Suprapubic skin (tissue), 4 donors: ENCODE results near the gene KRT27. TPM values are rescaled to one million over a fixed set of nuclear protein-coding genes. Genes with fewer than 3 reads are reported as not detected.

Experiments used
- DNase-seq, 2 donors: peaks; one replicate each; pipeline ENCODE4 v3.0.0-alpha.2; 2019; ENCODE audit warnings: low spot score in 2 of 2
- H3K27ac ChIP-seq: fragments of 200-600 bp; sonication (generic); one replicate; pipeline ENCODE4 v1.5.1; 2019
- H3K27me3 ChIP-seq: fragments of 200-600 bp; sonication (generic); one replicate; pipeline ENCODE4 v1.5.1; 2019
- H3K36me3 ChIP-seq: fragments of 200-600 bp; sonication (generic); one replicate; pipeline ENCODE4 v1.5.1; 2019
- H3K4me1 ChIP-seq: fragments of 200-600 bp; sonication (generic); one replicate; pipeline ENCODE4 v1.5.1; 2019
- H3K4me3 ChIP-seq: fragments of 200-600 bp; sonication (generic); one replicate; pipeline ENCODE4 v1.5.1; 2019; ENCODE audit warnings: mild to moderate bottlenecking
- H3K9me3 ChIP-seq: fragments of 200-600 bp; sonication (generic); one replicate; pipeline ENCODE4 v1.5.1; 2019
- CTCF ChIP-seq, 2 donors: fragments of 200-600 bp in 1 of 2; fragments of 450-650 bp in 1 of 2; sonication (generic) in 1 of 2; IDR thresholded peaks; one replicate each; pipeline ENCODE4 v1.5.1; 2016 to 2019; ENCODE audit warnings: antibody characterized with exemption in 2 of 2, mild to moderate bottlenecking in 1 of 2, moderate library complexity in 1 of 2
- EP300 ChIP-seq: sonication (generic); formaldehyde crosslinking; IDR thresholded peaks from one replicate; pipeline ENCODE4 v1.6.1; 2017; ENCODE audit warnings: antibody characterized with exemption
- POLR2A ChIP-seq, 2 donors: fragments of 450-650 bp; IDR thresholded peaks; one replicate each; pipeline ENCODE4 v1.6.1; 2017; ENCODE audit warnings: antibody characterized with exemption in 2 of 2, mild to moderate bottlenecking in 2 of 2, moderate library complexity in 2 of 2
- POLR2AphosphoS5 ChIP-seq, 3 donors: sonication (generic); formaldehyde crosslinking; IDR thresholded peaks; one replicate each; pipeline ENCODE4 v1.6.1; 2017; ENCODE audit warnings: antibody characterized with exemption in 3 of 3
- WGBS: methylation state at CpG from one replicate; pipeline ENCODE4 v1.1.5; 2018; 5-methylcytosine and 5-hydroxymethylcytosine counted together
- total RNA-seq, 4 donors: library from RNA; depleted of rRNA; stranded (reverse); fragments of >200 nt; gene quantifications; one replicate each; pipeline ENCODE4 v1.1.0, GENCODE V29; 2016

KRT27 gene
- total RNA-seq, 4 donors from 2014 or later: 1.9 to 150 (median 39.1) TPM

- Histone ChIP-seq H3K9me3 (no peaks in the 10 kb centered on the region), H3K27me3 (no peaks in the 10 kb centered on the region), H3K27ac (no peak overlapping the region), H3K4me3 (no peak overlapping the region), H3K36me3 (no peaks in the 10 kb centered on the region), H3K4me1 (peaks cover 6% of the 10 kb centered on the region)
- WGBS: 52% methylated on average over 6 of the region's 6 CpGs
- DNase-seq: no peak
- no peak for TF ChIP-seq POLR2AphosphoS5 (IDR thresholded peaks at IDR 0.05)
- no peak for TF ChIP-seq EP300
- TF ChIP-seq POLR2A (IDR thresholded peaks at IDR 0.05): no peak
- TF ChIP-seq CTCF (IDR thresholded peaks at IDR 0.05): no peak
Measured at GRCh38 chr17:40734018-40734417, 48.3 kb downstream of the KRT27 start.

DNA sequence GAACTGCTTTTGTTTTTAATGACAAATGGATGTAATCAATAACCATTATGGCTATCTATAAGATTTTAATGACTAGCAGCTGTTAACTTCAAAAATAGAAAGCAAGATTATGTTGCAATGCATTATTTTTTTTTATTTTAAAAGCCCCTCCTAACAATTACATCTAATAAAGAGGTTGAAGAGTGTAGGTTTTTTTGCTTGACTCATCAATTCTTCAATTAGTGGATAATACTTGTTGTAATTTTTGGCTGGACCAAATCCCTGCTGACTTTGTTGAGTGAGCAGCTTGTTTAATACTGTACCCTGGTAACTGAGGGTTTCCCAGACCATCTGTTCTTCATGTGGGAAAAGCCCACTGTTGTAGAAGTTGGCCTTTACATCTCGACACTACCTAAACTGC, 51.4 kb downstream of the KRT27 start:
- WGBS: 61% methylated on average over 1 of the region's 1 CpG
- no peak for TF ChIP-seq EP300
- TF ChIP-seq CTCF (IDR thresholded peaks at IDR 0.05): no peak
- TF ChIP-seq POLR2A (IDR thresholded peaks at IDR 0.05): no peak
- no peak for TF ChIP-seq POLR2AphosphoS5 (IDR thresholded peaks at IDR 0.05)
- Histone ChIP-seq H3K4me1 (peaks cover 6% of the 10 kb centered on the region), H3K36me3 (no peaks in the 10 kb centered on the region), H3K27me3 (no peaks in the 10 kb centered on the region), H3K4me3 (no peak overlapping the region), H3K9me3 (no peaks in the 10 kb centered on the region), H3K27ac (no peak overlapping the region)
- no peak for DNase-seq

GRCh38 chr17:40727447-40728231, 54.7 kb downstream of the KRT27 start:
- no peaks in the 10 kb centered on the region for H3K27me3 ChIP-seq
- no peak overlapping the region for H3K4me3 ChIP-seq
- no peaks in the 10 kb centered on the region for H3K9me3 ChIP-seq
- H3K4me1 ChIP-seq: no peaks in the 10 kb centered on the region
- WGBS: 56% methylated on average over 8 of the region's 8 CpGs
- no peaks in the 10 kb centered on the region for H3K36me3 ChIP-seq
- no peak overlapping the region for H3K27ac ChIP-seq
- DNase-seq: no peak
- TF ChIP-seq EP300 (no peak), POLR2A (IDR thresholded peaks at IDR 0.05) (no peak), POLR2AphosphoS5 (IDR thresholded peaks at IDR 0.05) (no peak), CTCF (IDR thresholded peaks at IDR 0.05) (no peak)

GRCh38 chr17:40726919-40727318, 55.4 kb downstream of the KRT27 start:
- H3K27me3 ChIP-seq: no peaks in the 10 kb centered on the region
- no peaks in the 10 kb centered on the region for H3K9me3 ChIP-seq
- DNase-seq: no peak
- no peak overlapping the region for H3K27ac ChIP-seq
- H3K4me1 ChIP-seq: no peaks in the 10 kb centered on the region
- no peak overlapping the region for H3K4me3 ChIP-seq
- no peaks in the 10 kb centered on the region for H3K36me3 ChIP-seq
- no peak for TF ChIP-seq POLR2A (IDR thresholded peaks at IDR 0.05)
- no peak for TF ChIP-seq CTCF (IDR thresholded peaks at IDR 0.05)
- TF ChIP-seq POLR2AphosphoS5 (IDR thresholded peaks at IDR 0.05): no peak
- TF ChIP-seq EP300: no peak
- WGBS: 55% methylated on average over 2 of the region's 2 CpGs

Other genes with a start within 250 kb of the KRT27 start
- gene CCR7, start 217.1 kb downstream of the KRT27 start, total RNA-seq: 1 to 10 TPM in 1 of 4 donors, not detected in 3; 1.2 TPM
- gene SMARCE1, start 134.7 kb downstream of the KRT27 start, total RNA-seq: 100 to 1,000 TPM in 1 of 4 donors, 10 to 100 TPM in 3; 65.5 to 104 (median 75.9) TPM
- gene KRT222, start 117.4 kb downstream of the KRT27 start, total RNA-seq: under 1 TPM in 1 of 4 donors, not detected in 3; 0.26 TPM
- not detected for gene KRT24, start 78.8 kb downstream of the KRT27 start, total RNA-seq
- 100 to 1,000 TPM in 2 of 4 donors, 10 to 100 TPM in 1, 1 to 10 TPM in 1; 8.7 to 383 (median 119) TPM for gene KRT25, start 27.2 kb downstream of the KRT27 start, total RNA-seq
- gene KRT26, start 10.3 kb downstream of the KRT27 start, total RNA-seq: 1 to 10 TPM in 2 of 4 donors, under 1 TPM in 2; 0.34 to 7.2 (median 1.8) TPM
- gene KRT28, start 17.4 kb upstream of the KRT27 start, total RNA-seq: 10 to 100 TPM in 2 of 4 donors, 1 to 10 TPM in 2; 1.0 to 32.0 (median 11.6) TPM
- gene KRT10, start 40.1 kb upstream of the KRT27 start, total RNA-seq: 1,000 to 10,000 TPM; 3,788 to 5,963 (median 5,237) TPM
- not detected for gene KRT12, start 84.7 kb upstream of the KRT27 start, total RNA-seq
- under 1 TPM in 1 of 4 donors, not detected in 3; 0.60 TPM for gene KRT20, start 102.7 kb upstream of the KRT27 start, total RNA-seq
- gene KRT23, start 155.1 kb upstream of the KRT27 start, total RNA-seq: 100 to 1,000 TPM in 3 of 4 donors, 10 to 100 TPM in 1; 84.6 to 310 (median 217) TPM
- 10 to 100 TPM in 1 of 4 donors, 1 to 10 TPM in 1, not detected in 2; 2.5 to 13.3 TPM for gene KRT39, start 184.4 kb upstream of the KRT27 start, total RNA-seq
- 10 to 100 TPM in 1 of 4 donors, 1 to 10 TPM in 1, under 1 TPM in 1, not detected in 1; 0.98 to 12.5 (median 3.9) TPM for gene KRT40, start 201.8 kb upstream of the KRT27 start, total RNA-seq
- 10 to 100 TPM in 1 of 4 donors, 1 to 10 TPM in 1, not detected in 2; 2.8 to 22.9 TPM for gene KRTAP3-3, start 211.6 kb upstream of the KRT27 start, total RNA-seq
- gene KRTAP3-2, start 217.4 kb upstream of the KRT27 start, total RNA-seq: 10 to 100 TPM in 2 of 4 donors, 1 to 10 TPM in 1, not detected in 1; 8.0 to 42.6 (median 23.7) TPM
- 10 to 100 TPM in 2 of 4 donors, 1 to 10 TPM in 1, not detected in 1; 5.6 to 95.2 (median 15.5) TPM for gene KRTAP3-1, start 226.6 kb upstream of the KRT27 start, total RNA-seq
- gene KRTAP1-5, start 244.7 kb upstream of the KRT27 start, total RNA-seq: 100 to 1,000 TPM in 1 of 4 donors, 10 to 100 TPM in 2, 1 to 10 TPM in 1; 1.6 to 199 (median 40.4) TPM
- 1 to 10 TPM in 1 of 4 donors, not detected in 3; 3.2 TPM for gene KRTAP1-4, start 247.6 kb upstream of the KRT27 start, total RNA-seq